HepG2 (cell line): ENCODE data around the gene PIBF1. TPM values are rescaled to one million over a fixed set of nuclear protein-coding genes. Genes with fewer than 3 reads are reported as not detected.

Experiments
- ATAC-seq: fragments of 200-7000 bp; cut with Tn5 transposase; 3 replicates; pipeline ENCODE4 v1.9.1; 2020; ENCODE audit warnings: mild to moderate bottlenecking, moderate library complexity
- BruUV-seq: library from RNA; stranded (reverse); fragments of 400-500 nt; replicated peaks from 2 replicates; lab custom pipeline; 2021; lab: Mats Ljungman, UMichigan
- CTCF ChIA-PET: fragments of 300-600 bp; formaldehyde crosslinking; extraction: SDS; loops from one replicate; lab custom pipeline; 2021; ENCODE audit warnings: low total read pairs, inconsistent platforms, low intra/inter-chr PET ratio; lab: Yijun Ruan, JAX
- POLR2A ChIA-PET: fragments of 350-600 bp; sonication (Branson Sonifier 250); formaldehyde crosslinking; loops from one replicate; lab custom pipeline; 2020; ENCODE audit warnings: antibody characterized with exemption, inconsistent platforms; lab: Yijun Ruan, JAX
- DNase-seq: peaks from one replicate; pipeline ENCODE4 v3.0.0-alpha.2; 2015; ENCODE audit warnings: low spot score
- FAIRE-seq: peaks from 3 replicates; lab custom pipeline; 2011; peaks lifted over from hg19 to GRCh38; lab: Jason Lieb, UNC
- H2AFZ ChIP-seq: one replicate; pipeline ENCODE4 v1.6.1; 2011; ENCODE audit warnings: low read length, inconsistent platforms
- H3K27ac ChIP-seq: fragments of 300-600 bp; 3 replicates; pipeline ENCODE4 v1.8.0; 2011; ENCODE audit warnings: mixed run types, mild to moderate bottlenecking, mixed read lengths, low read length, inconsistent platforms; ENCODE audit not compliant: insufficient read depth; ENCODE audit errors: extremely low read length
- H3K27me3 ChIP-seq, 2 experiments: fragments of 200-600 bp in 1 of 2; 2 replicates in 1 of 2; 3 replicates in 1 of 2; pipeline versions ENCODE4 v1.6.0 to v1.8.0; 2011; ENCODE audit warnings: low read length in 2 of 2, mild to moderate bottlenecking in 2 of 2, moderate library complexity in 2 of 2, inconsistent platforms in 1 of 2; ENCODE audit not compliant: insufficient read depth in 2 of 2, control insufficient read depth in 1 of 2
- H3K36me3 ChIP-seq, 2 experiments: fragments of 200-600 bp in 1 of 2; replicated peaks in 1 of 2; 2 replicates in 1 of 2; 3 replicates in 1 of 2; pipeline versions ENCODE4 v1.5.1 to v1.8.0; 2011; ENCODE audit warnings: low read length in 2 of 2, inconsistent platforms in 1 of 2; ENCODE audit not compliant: insufficient read depth in 2 of 2, control insufficient read depth in 1 of 2
- H3K4me1 ChIP-seq: 2 replicates; pipeline ENCODE4 v1.5.1; 2012; ENCODE audit warnings: low read length, inconsistent platforms; ENCODE audit not compliant: insufficient read depth
- H3K4me2 ChIP-seq: 2 replicates; pipeline ENCODE4 v1.6.0; 2011; ENCODE audit warnings: low read depth, low read length, inconsistent platforms
- H3K4me3 ChIP-seq, 3 experiments: fragments of 200-600 bp in 1 of 3; sonication (generic), shearing (Covaris generic) in 1 of 3; replicated peaks in 1 of 3; 2 replicates each; pipeline ENCODE4 v1.5.1; 2011 to 2016; ENCODE audit warnings: low read length in 3 of 3, inconsistent platforms in 2 of 3, low read depth in 2 of 3, mild to moderate bottlenecking in 2 of 3, control low read depth in 1 of 3, mixed read lengths in 1 of 3; ENCODE audit not compliant: insufficient read depth in 1 of 3
- H3K79me2 ChIP-seq: one replicate; pipeline ENCODE4 v1.6.1; 2011; ENCODE audit warnings: low read length, inconsistent platforms; ENCODE audit not compliant: insufficient read depth
- H3K9ac ChIP-seq: 2 replicates; pipeline ENCODE4 v1.6.0; 2011; ENCODE audit warnings: mild to moderate bottlenecking, low read depth, low read length, inconsistent platforms; ENCODE audit not compliant: insufficient read depth
- H3K9me3 ChIP-seq: 2 replicates; pipeline ENCODE4 v1.5.1; 2012; ENCODE audit warnings: mild to moderate bottlenecking, low read length
- H4K20me1 ChIP-seq: 2 replicates; pipeline ENCODE4 v1.6.0; 2011; ENCODE audit warnings: inconsistent platforms, mild to moderate bottlenecking, low read length, moderate library complexity; ENCODE audit not compliant: insufficient read depth
- MAFK ChIP-seq, 2 experiments: IDR thresholded peaks in 1 of 2; conservative IDR thresholded peaks in 1 of 2; 2 replicates each; pipeline ENCODE4 v1.6.1; 2011; ENCODE audit warnings: improper control_type of control experiment in 2 of 2, low read length in 2 of 2
- NR2F2 ChIP-seq: IDR thresholded peaks from 2 replicates; pipeline ENCODE4 v1.6.1; 2012; ENCODE audit warnings: low read depth, inconsistent platforms, borderline replicate concordance
- ZNF574 ChIP-seq: sonication (generic); formaldehyde crosslinking; IDR thresholded peaks from 2 replicates; pipeline ENCODE4 v1.4.0; 2020; ENCODE audit warnings: missing genetic modification reagents
- ZNF800 ChIP-seq: sonication (generic); formaldehyde crosslinking; IDR thresholded peaks from 2 replicates; pipeline ENCODE4 v1.4.0; 2020; ENCODE audit warnings: missing genetic modification reagents
- WGBS: methylation state at CpG from one replicate; pipeline ENCODE4 v1.1.6; 2017; ENCODE audit warnings: low lambda C conversion rate; 5-methylcytosine and 5-hydroxymethylcytosine counted together
- in situ Hi-C: cut with HindIII; loops from 2 replicates; pipeline ENCODE4 v1.10.0; 2017; ENCODE audit warnings: low pct_unique_long_range_greater_than_20kb; ENCODE audit not compliant: extremely low pct_ligation_motif_present
- intact Hi-C: fragments of 100-400 bp; cut with micrococcal nuclease; formaldehyde crosslinking; loops from one replicate; pipeline ENCODE4 v1.10.0; 2022; ENCODE audit not compliant: unreplicated experiment
- polyA plus RNA-seq, 8 experiments: library from polyadenylated mRNA; depleted of rRNA in 3 of 8; stranded (reverse) in 7 of 8; unstranded in 1 of 8; fragments of >200 nt; fragmentation: Illumina TruSeq in 4 of 8; extraction: Trizol in 4 of 8; gene quantifications; 2 replicates each; pipeline versions ENCODE4 v1.2.1 to v1.2.3, GENCODE V29; 2011 to 2016; ENCODE audit warnings: low read depth in 4 of 8, missing spikeins in 1 of 8, mixed read lengths in 1 of 8; ENCODE audit not compliant: insufficient read depth in 1 of 8
- total RNA-seq, 5 experiments: library from RNA; depleted of rRNA; stranded (reverse); fragments of >200 nt; fragmentation: Illumina TruSeq; extraction: Trizol; gene quantifications; 2 replicates each; pipeline ENCODE4 v1.2.3, GENCODE V29; 2016; ENCODE audit warnings: low read depth in 1 of 5
- TF ChIP-seq, protein P1 (sequence below): sonication (generic); formaldehyde crosslinking; IDR thresholded peaks from 2 replicates; pipeline ENCODE4 v1.8.1; 2023; ENCODE audit warnings: mild to moderate bottlenecking, missing genetic modification reagents
- TF ChIP-seq, protein P2 (sequence below): sonication (generic); formaldehyde crosslinking; IDR thresholded peaks from 2 replicates; pipeline ENCODE4 v1.5.0; 2020; ENCODE audit warnings: missing genetic modification reagents
- TF ChIP-seq, protein P3 (sequence below): sonication (generic); formaldehyde crosslinking; IDR thresholded peaks from 2 replicates; pipeline ENCODE4 v1.4.0; 2020; ENCODE audit warnings: missing genetic modification reagents

The PIBF1 gene
- total and polyA plus RNA-seq, 2 of the 13 experiments (the other 11 are each of a cell fraction or from before 2014, with no cell fraction given): 4.2 to 15.8 TPM

DNA sequence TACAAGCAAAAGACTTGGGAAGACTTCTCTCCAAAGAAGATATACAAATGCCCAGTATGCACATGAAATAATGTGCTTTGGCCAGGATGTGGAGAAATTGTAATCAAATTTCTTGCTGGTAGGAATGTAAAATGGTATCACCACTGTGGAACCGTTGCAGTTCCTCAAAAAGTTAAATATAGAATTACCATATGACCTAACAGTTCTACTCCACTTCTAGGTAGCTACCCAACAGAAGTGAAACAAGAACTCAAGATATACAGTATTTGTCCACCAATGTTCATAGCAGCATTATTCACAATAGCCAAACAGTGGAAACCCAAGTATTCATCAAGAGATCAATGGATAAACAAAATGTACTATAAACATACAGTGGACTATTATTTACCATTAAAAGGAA lies 181.8 kb downstream of the PIBF1 start:
- no peaks in the 10 kb centered on the region; a peak in 1 of 5 replicates for H3K36me3 ChIP-seq
- no peaks in the 10 kb centered on the region for H3K9me3 ChIP-seq
- H3K27ac ChIP-seq: no peak overlapping the region
- no peaks in the 10 kb centered on the region for H4K20me1 ChIP-seq
- peaks cover 13% of the 10 kb centered on the region; the same call in 1 of the 2 replicates for H3K4me1 ChIP-seq
- no peak overlapping the region for H3K9ac ChIP-seq
- DNase-seq (no peak), ATAC-seq (no peak), FAIRE-seq (no peak)
- POLR2A ChIA-PET: no interaction called here
- no peaks in the 10 kb centered on the region for H3K79me2 ChIP-seq
- H2AFZ ChIP-seq: no peak overlapping the region
- no peak overlapping the region for H3K4me3 ChIP-seq
- 92% methylated on average over 1 of the region's 1 CpG for WGBS
- BruUV-seq: no TSS peak
- H3K27me3 ChIP-seq: no peaks in the 10 kb centered on the region; a peak in 1 of 5 replicates
- CTCF ChIA-PET: no interaction called here
- in situ Hi-C loops: no loop called here
- TF ChIP-seq MAFK (conservative IDR thresholded peaks at IDR 0.05 in 1 of 2, IDR thresholded peaks at IDR 0.05 in 1 of 2; ENCODE audit: low read length in 2 of 2) (no peak), ZNF574 (CRISPR knock-in tag) (no peak)
- intact Hi-C loops: no loop called here
- H3K4me2 ChIP-seq: no peak overlapping the region

- no TSS peak for BruUV-seq
- H4K20me1 ChIP-seq: no peaks in the 10 kb centered on the region
- no peaks in the 10 kb centered on the region for H3K79me2 ChIP-seq
- H3K27me3 ChIP-seq: no peaks in the 10 kb centered on the region
- FAIRE-seq: no peak
- no peaks in the 10 kb centered on the region for H3K9me3 ChIP-seq
- H2AFZ ChIP-seq: no peak overlapping the region
- H3K9ac ChIP-seq: no peak overlapping the region
- H3K4me3 ChIP-seq: no peak overlapping the region
- 94% methylated on average over 2 of the region's 2 CpGs for WGBS
- no peak for ATAC-seq
- no peak for DNase-seq
- POLR2A ChIA-PET: no interaction called here
- no peak overlapping the region for H3K4me2 ChIP-seq
- in situ Hi-C loops (no loop called here), intact Hi-C loops (loop anchor here (1.0 kb wide), 1 partner anchor 36 kb away; no protein-coding TSS in a partner anchor)
- CTCF ChIA-PET: no interaction called here
- H3K27ac ChIP-seq: no peak overlapping the region
- no peaks in the 10 kb centered on the region for H3K4me1 ChIP-seq
- H3K36me3 ChIP-seq: no peaks in the 10 kb centered on the region; a peak in 1 of 5 replicates
- TF ChIP-seq ZNF800: no peak
- TF ChIP-seq NR2F2: no peak
- TF ChIP-seq, protein P1, sequence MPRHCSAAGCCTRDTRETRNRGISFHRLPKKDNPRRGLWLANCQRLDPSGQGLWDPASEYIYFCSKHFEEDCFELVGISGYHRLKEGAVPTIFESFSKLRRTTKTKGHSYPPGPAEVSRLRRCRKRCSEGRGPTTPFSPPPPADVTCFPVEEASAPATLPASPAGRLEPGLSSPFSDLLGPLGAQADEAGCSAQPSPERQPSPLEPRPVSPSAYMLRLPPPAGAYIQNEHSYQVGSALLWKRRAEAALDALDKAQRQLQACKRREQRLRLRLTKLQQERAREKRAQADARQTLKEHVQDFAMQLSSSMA (CRISPR knock-in tag): no peak
- TF ChIP-seq, protein P2, sequence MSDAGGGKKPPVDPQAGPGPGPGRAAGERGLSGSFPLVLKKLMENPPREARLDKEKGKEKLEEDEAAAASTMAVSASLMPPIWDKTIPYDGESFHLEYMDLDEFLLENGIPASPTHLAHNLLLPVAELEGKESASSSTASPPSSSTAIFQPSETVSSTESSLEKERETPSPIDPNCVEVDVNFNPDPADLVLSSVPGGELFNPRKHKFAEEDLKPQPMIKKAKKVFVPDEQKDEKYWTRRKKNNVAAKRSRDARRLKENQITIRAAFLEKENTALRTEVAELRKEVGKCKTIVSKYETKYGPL: no peak
- TF ChIP-seq, protein P3, sequence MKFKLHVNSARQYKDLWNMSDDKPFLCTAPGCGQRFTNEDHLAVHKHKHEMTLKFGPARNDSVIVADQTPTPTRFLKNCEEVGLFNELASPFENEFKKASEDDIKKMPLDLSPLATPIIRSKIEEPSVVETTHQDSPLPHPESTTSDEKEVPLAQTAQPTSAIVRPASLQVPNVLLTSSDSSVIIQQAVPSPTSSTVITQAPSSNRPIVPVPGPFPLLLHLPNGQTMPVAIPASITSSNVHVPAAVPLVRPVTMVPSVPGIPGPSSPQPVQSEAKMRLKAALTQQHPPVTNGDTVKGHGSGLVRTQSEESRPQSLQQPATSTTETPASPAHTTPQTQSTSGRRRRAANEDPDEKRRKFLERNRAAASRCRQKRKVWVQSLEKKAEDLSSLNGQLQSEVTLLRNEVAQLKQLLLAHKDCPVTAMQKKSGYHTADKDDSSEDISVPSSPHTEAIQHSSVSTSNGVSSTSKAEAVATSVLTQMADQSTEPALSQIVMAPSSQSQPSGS (CRISPR knock-in tag): no peak
Observed at GRCh38 chr13:72970301-72970880, 188.5 kb downstream of the PIBF1 start.
